Ureter (tissue), 1 donor: ENCODE data around the gene KIFAP3. TPM values are rescaled to one million over a fixed set of nuclear protein-coding genes. Genes with fewer than 3 reads are reported as not detected.
"Not testable (repeated sequence)": the region's sequence is repeated elsewhere in the genome, so short reads cannot be mapped to it uniquely, and the experiment has no call there.

ENCODE experiments used
- DNase-seq: peaks from one replicate; pipeline ENCODE4 v3.0.0-alpha.2; 2020; ENCODE audit warnings: low spot score
- total RNA-seq: library from RNA; stranded (reverse); gene quantifications from one replicate; pipeline ENCODE4 v1.2.4, GENCODE V29; 2023
- donor health status: DM: yes; HTN: yes; CAD: no.

Gene KIFAP3
- total RNA-seq, 1 donor from 2014 or later = 25.9 TPM

DNA sequence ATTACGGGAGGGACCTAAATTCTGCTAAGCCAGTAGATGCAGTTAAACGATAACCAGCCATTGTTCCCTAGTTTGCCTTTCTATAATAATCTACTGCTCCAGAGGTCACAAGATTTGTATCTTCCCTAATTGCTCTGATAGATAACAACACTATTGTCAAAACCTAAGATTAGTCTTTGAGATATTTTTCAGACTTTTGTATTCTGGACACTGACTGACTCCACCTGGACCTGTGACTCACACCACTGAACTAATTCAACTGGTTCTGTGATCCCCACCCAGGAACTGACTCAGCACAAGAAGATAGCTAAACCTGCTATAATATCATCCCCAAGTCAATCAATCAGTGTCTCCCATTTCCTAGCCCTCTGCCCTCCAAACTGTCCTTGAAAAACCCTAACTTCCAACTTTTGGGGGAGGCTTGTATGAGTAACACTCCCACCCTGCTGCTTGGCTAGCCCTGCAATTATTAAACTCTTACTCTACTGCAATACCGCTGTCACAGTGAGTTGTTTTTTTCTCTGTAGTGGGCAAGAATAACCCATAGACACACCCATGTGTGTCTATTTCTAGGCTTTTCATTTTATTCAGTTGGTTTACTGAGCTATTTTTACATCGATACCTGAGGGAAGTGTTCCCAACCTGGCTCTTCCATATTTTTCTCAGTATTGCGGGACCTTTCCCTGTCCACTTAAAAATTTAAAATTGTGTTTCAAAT is 11.2 kb downstream of the KIFAP3 start:
- DNase-seq = no peak

DNA sequence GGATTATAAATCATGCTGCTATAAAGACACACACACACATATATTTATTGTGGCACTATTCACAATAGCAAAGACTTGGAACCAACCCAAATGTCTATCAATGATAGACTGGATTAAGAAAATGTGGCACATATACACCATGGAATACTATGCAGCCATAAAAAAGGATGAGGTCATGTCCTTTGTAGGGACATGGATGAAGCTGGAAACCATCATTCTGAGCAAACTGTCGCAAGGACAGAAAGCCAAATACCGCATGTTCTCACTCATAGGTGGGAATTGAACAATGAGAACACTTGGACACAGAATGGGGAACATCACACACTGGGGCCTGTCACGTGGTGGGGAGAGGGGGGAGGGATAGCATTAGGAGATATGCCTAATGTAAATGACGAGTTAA is 12.8 kb downstream of the KIFAP3 start:
- DNase-seq = not testable (repeated sequence)

GRCh38 chr1:170060015-170060520 is 14.4 kb downstream of the KIFAP3 start:
- DNase-seq = not testable (repeated sequence)

DNA sequence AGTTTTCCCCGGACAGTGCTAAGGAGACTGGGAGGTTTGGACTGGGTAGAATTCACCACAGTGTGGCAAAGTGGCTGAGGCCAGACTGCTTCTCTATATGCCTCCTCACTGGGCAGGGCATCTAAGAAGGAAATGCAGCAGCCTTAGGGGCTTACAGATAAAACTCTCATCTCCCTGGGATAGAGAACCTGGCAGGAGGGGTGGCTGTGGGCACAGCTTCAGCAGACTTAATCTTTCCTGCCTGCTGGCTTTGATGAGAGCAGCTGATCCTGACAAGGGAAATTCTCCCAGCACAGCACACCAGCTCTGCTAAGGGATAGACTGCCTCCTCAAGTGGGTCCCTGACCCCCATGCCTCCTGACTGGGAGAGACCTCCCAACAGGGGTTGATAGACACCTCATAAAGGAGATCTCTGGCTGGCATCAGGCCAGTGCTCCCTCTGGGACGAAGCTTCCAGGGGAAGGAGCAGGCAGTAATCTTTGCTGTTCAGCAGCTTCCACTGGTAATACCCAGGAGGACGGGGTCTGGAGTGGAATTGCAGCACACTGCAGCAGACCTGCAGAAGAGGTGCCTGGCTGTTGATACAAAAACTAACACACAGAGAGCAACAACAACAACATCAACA is 25.2 kb downstream of the KIFAP3 start:
- DNase-seq = no peak

DNA sequence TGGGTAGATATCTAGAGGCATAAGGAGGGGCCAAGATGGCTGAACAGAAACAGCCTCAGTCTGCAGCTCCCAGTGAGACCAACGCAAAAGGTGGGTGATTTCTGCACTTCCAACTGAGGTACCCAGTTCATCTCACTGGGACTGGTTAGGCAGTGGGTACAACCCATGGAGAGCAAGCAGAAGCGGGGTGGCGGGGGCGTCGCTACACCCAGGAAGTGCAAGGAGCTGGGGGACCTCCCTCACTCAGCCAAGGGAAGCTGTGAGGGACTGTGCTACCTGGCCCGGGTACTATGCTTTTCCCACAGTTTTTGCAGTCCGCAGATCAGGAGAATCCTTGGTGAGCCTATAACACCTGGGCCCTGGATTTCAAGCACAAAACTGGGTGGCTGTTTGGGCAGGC is 26.0 kb downstream of the KIFAP3 start:
- DNase-seq = no peak

GRCh38 chr1:170044187-170044586 is 30.3 kb downstream of the KIFAP3 start:
- DNase-seq = no peak

GRCh38 chr1:170041423-170042192 is 32.9 kb downstream of the KIFAP3 start:
- DNase-seq = no peak

- DNase-seq = no peak
Measured at GRCh38 chr1:170032531-170033280, 41.8 kb downstream of the KIFAP3 start.

DNA sequence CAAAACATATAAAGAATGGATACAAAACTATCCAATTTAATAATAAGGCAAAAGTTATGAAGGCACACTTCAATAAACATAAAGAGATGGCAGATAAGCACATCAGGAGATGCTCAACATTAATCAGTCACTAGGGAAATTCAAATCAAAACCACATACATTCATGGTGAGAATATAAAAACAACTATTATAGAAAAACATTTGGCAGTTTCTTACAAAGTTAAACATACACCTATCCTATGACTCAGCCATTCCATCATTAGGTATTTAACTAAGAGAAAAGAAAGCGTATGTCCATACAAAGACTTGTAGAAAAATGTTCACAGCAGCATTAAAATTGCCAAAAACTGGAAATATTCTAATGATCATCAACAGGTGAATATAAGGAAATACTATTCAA is 44.3 kb downstream of the KIFAP3 start:
- no peak for DNase-seq

DNA sequence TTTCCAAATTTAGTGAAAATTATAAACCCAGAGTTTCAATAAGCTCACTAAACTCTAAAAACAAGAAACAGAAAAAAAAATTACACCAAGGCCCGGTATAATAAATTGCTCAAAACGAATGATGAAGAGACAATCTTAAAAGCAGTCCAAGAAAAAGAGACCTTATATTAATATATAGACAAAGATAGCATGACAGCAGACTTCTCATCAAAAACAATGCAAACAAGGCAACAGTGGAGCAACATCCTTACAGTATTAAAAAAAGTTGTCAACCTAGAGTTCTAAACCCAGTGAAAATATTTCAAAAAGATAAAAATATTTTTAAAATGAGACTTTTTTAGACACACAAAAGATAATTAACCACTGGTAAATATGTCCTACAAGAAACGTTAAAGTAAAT is 46.7 kb downstream of the KIFAP3 start:
- DNase-seq = no peak

DNA sequence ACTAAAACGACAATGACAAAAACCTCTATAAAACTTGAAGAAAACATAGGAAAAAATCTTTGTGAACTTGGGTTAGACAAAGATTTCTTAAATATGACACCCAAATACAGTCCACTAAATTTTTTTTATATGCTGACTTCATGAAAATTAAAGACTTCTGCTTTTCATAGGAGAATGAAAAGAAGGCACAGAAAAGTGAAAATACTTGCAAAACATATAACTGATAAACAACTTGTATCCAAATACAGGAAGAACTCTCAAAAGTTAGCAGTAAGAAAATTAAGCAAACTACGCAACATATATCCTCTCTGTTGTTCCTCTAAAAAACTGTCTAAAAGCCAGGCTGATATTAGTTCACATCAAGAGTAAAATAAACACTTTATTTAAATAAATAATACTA is 53.6 kb downstream of the KIFAP3 start:
- DNase-seq = no peak

DNA sequence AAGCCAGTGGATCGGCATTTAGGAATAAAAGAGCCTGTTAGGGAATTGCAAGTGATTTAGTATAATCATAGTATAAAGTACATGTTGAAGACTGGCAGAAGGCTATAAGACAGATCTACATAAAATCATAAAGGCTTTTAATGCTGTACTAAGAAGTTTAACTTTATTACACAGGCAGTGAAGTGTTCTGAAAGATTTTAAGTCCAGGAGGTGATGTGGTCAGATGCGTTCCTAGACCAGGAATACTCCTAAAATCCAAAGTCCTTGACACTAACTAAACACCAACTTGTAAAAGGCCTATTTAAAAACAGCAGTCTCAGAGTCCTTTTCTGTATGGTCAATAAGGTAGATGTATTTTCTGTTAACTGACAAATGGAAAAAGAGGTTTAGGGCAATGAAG is 57.0 kb downstream of the KIFAP3 start:
- no peak for DNase-seq

GRCh38 chr1:170012920-170013319 is 61.6 kb downstream of the KIFAP3 start:
- no peak for DNase-seq

DNA sequence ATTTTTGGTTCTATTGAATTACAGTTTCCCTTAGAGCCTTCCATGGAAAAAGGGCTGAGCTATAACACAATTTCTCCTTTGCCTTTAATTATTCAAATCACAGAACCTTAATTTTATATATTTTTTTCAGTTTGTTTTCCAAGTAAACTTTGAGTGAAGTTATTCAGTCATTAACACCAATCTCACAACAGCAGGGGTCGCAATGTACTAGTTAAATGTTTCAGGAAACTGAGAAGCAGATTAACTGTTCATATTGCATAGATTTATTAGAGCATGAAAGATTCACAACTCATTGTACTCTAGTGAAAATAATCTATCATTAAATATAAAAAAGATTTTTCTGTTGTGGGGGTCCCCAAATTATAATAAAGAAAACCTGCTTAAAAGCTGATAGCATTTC is 64.1 kb downstream of the KIFAP3 start:
- no peak for DNase-seq

DNA sequence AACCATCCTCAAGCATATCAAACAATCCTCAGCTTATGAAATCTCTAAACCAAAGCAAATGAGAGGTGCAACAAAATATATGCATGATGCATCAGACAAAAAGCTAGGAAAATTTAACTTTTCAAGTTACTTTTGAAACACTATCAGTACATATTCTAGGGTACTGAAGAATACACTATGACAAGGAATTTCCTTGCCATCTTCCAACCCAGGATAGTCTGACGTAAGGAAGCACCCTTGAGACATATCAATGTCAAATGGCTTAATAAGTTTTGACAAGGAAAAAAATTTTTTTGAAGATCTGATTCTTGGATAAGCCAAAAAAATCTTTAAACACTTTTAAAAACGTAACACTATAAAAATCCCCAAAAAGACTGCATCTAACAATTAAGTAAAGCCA is 64.9 kb downstream of the KIFAP3 start:
- no peak for DNase-seq

- DNase-seq = not testable (repeated sequence)
Measured at GRCh38 chr1:170008745-170009144, 65.8 kb downstream of the KIFAP3 start.

DNA sequence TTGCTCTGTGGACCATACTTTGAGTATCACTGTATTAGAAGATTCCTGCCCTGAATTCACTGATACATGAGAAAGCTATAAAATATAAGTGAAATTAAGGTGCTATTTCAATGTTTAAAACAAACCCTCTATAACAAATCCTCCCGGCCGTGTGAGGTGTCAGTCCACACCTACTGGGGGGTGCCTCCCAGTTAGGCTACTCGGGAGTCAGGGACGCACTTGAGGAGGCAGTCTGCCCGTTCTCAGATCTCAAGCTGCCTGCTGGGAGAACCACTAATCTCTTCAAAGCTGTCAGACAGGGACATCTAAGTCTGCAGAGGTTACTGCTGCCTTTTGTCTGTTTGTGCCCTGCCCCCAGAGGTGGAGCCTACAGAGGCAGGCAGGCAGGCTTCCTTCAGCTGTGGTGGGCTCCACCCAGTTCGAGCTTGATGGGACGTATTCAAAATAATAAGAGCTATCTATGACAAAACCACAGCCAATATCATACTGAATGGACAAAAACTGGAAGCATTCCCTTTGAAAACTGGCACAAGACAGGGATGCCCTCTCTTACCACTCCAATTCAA is 71.1 kb downstream of the KIFAP3 start:
- not testable (repeated sequence) for DNase-seq

DNA sequence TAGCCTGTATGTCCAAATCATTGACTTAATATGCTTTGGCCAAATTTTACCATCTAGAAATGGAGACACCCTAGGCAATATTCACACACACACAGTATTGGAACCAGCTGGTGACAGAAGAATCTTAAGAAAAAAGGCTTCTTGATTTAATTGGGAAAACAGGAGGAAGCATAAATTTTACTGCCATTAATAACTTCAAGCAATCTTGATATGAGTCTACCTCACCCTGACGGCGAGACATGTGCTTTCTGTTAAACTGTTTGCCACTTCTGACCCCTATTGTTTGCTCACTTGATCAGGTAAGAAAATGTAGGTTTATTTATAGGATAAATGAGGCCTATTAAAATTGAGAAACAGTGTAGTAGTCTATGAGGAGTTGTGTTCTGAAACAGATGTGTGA is 73.2 kb downstream of the KIFAP3 start:
- DNase-seq = no peak

- DNase-seq = no peak
Measured at GRCh38 chr1:169999761-170000160, 74.7 kb downstream of the KIFAP3 start.

GRCh38 chr1:169999331-169999741 is 75.2 kb downstream of the KIFAP3 start:
- DNase-seq = no peak

DNA sequence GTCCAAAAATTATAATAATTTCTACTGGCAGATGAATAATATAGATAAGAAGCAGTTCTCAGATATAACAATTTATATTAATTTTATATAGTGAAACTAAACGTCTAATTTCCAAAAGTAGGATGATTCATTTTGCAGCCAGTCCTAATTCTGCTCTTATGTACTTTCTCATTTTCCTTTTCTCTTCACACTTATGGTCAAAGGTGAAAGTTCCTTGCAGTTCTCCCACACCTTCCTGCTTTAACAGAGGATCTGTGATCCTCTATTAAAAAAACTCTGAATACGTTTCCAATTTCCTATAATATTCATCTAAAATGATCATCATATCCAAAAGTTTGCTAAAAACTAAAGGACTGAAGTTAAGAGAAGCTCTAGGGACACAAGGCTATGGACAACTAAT is 78.5 kb downstream of the KIFAP3 start:
- no peak for DNase-seq

DNA sequence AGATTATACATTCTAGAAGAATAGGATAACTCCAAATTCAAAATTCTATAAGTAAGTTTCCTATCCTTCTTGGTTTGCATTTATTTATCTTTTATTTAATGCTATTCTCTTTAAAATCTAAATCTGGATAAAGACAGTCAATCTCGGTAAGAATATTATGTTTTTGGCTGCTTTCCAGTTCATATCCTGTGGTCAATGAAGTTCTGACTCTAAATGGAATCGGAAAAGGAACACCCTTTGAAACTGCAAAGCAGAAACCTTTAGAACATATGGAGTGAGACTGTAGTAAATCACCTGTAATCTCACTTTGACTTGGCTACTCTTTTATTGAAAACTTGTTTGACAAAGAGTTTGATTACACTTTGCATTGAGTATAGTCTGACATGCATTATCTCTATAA is 85.2 kb downstream of the KIFAP3 start:
- no peak for DNase-seq
